Measurements from ENCODE around the gene ELK1.

Gene ELK1

DNA sequence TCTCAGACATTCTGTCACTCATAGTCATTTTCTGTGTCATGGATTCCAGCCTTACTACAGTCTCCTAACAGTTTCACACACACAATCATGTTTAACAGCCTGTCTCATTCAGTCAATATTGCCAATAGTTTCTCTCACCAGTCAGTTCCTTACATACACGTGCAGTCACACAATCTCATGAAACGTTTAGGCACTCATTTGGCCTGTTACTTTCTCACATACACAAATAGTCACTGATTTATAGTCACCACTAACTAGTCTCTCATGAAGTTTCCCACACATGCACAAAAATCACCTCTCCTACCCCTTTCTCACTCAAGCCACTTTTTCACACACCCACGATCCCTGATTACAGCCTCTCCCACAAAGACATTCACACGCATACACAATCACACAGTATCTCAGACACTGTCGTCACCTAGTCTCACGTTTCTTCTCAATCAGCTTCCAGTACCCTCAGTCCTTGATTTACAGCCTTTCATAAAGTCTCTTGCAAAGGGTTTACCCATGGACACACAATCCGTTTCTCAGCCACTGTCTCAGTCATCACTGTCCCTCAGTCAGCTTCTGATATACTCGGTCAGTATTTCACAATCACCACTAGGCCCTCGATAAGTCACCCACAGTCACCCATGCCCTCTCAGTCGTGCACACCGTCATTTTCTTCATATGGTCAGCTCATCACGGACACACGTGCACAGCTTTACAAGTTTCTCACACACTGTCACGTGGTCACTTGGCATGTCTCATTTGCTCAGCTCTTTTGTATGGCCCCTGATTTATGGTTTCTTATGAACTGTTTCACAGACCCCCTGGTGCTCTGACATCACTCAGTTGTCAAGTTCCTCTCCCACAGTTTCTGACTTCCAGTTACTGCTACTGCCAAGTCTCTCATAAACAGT is 16.4 kb downstream of the ELK1 start:
- Histone ChIP-seq H3K4me1 (ENCODE audit: control insufficient read depth, low read length) (peaks cover 14% of the 10 kb centered on the region), H3K27ac (ENCODE audit: low read depth, low read length) (no peak overlapping the region), H3K9me3 (ENCODE audit: control insufficient read depth, insufficient read depth, low read length) (no peaks in the 10 kb centered on the region), H4K20me1 (ENCODE audit: control insufficient read depth, insufficient read depth, low read depth, low read length) (no peaks in the 10 kb centered on the region), H3K27me3 (ENCODE audit: control insufficient read depth, low read length) (no peaks in the 10 kb centered on the region), H3K4me2 (ENCODE audit: low read length) (no peak overlapping the region), H3K79me2 (ENCODE audit: control insufficient read depth, low read length) (no peaks in the 10 kb centered on the region), H3K36me3 (ENCODE audit: control insufficient read depth, low read length) (peaks cover 7% of the 10 kb centered on the region), H3F3A (ENCODE audit: control insufficient read depth, insufficient read depth) (no peaks in the 10 kb centered on the region), H3K9me2 (replicated peaks; ENCODE audit: control insufficient read depth, low read length) (no peaks in the 10 kb centered on the region), H3K4me3 (ENCODE audit: low read length) (no peak overlapping the region)
- TF ChIP-seq, protein P1, sequence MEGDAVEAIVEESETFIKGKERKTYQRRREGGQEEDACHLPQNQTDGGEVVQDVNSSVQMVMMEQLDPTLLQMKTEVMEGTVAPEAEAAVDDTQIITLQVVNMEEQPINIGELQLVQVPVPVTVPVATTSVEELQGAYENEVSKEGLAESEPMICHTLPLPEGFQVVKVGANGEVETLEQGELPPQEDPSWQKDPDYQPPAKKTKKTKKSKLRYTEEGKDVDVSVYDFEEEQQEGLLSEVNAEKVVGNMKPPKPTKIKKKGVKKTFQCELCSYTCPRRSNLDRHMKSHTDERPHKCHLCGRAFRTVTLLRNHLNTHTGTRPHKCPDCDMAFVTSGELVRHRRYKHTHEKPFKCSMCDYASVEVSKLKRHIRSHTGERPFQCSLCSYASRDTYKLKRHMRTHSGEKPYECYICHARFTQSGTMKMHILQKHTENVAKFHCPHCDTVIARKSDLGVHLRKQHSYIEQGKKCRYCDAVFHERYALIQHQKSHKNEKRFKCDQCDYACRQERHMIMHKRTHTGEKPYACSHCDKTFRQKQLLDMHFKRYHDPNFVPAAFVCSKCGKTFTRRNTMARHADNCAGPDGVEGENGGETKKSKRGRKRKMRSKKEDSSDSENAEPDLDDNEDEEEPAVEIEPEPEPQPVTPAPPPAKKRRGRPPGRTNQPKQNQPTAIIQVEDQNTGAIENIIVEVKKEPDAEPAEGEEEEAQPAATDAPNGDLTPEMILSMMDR (IDR thresholded peaks at IDR 0.05; ENCODE audit: low read depth, low read length, poor library complexity, severe bottlenecking) = no peak
- no peak for TF ChIP-seq EZH2phosphoT487 (IDR thresholded peaks at IDR 0.05; ENCODE audit: borderline replicate concordance, low read length)

DNA sequence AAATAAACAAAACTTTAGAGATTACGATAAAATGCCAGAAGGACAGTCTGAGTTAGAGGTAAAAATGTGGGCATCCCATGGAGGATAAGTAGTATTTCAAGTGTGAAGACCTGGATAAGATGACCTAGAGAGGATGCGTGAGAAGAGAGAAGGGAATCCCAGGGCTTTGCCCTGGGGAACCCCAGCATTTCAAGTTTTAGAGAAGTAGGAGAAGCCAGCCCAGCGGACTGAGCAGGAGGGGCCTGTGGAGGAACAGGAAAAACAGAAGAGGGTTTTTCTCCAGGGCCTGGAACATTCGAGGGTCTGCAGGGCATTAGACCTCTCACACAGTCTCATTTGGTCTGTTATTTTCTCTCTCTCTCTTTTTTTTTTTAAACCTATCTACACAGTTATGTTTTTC is 17.7 kb downstream of the ELK1 start:
- no peak overlapping the region for H3K4me2 ChIP-seq (ENCODE audit: low read length)
- H3F3A ChIP-seq (ENCODE audit: control insufficient read depth, insufficient read depth) = no peaks in the 10 kb centered on the region
- no peaks in the 10 kb centered on the region; the same call in 1 of the 2 replicates for H3K36me3 ChIP-seq (ENCODE audit: control insufficient read depth, low read length)

DNA sequence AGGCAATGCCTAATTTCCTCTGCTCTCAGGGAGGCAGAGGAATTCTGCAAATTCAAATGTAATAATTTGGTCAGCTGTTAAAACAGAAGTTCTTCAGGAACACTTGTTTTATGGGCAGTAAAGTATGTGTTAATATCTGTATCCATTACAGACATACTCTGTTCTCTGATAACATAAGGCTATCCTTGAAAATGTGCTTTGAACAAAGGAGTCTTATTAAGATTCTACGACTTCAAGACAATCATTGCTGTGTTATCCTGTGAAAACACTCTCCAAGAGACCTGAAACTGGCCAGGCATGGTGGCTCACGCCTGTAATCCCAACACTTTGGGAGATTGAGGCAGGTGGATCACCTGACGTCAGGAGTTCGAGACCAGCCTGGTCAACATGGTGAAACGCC is 18.7 kb downstream of the ELK1 start:
- H3K9me2 ChIP-seq (replicated peaks; ENCODE audit: control insufficient read depth, low read length) = no peaks in the 10 kb centered on the region
- no peak overlapping the region for H3K4me2 ChIP-seq (ENCODE audit: low read length)
- H3K4me1 ChIP-seq (ENCODE audit: control insufficient read depth, low read length) = peaks cover 15% of the 10 kb centered on the region
- H3K27ac ChIP-seq (ENCODE audit: low read depth, low read length) = no peak overlapping the region
- no peaks in the 10 kb centered on the region; the same call in 1 of the 2 replicates for H3K36me3 ChIP-seq (ENCODE audit: control insufficient read depth, low read length)
- TF ChIP-seq EZH2phosphoT487 (IDR thresholded peaks at IDR 0.05; ENCODE audit: borderline replicate concordance, low read length) = no peak
- TF ChIP-seq, protein P1 (IDR thresholded peaks at IDR 0.05; ENCODE audit: low read depth, low read length, poor library complexity, severe bottlenecking) = no peak
- H3K27me3 ChIP-seq (ENCODE audit: control insufficient read depth, low read length) = no peaks in the 10 kb centered on the region
- H3K9me3 ChIP-seq (ENCODE audit: control insufficient read depth, insufficient read depth, low read length) = no peaks in the 10 kb centered on the region
- H3K79me2 ChIP-seq (ENCODE audit: control insufficient read depth, low read length) = no peaks in the 10 kb centered on the region
- H3K4me3 ChIP-seq (ENCODE audit: low read length) = no peak overlapping the region
- no peaks in the 10 kb centered on the region for H4K20me1 ChIP-seq (ENCODE audit: control insufficient read depth, insufficient read depth, low read depth, low read length)
- no peaks in the 10 kb centered on the region for H3F3A ChIP-seq (ENCODE audit: control insufficient read depth, insufficient read depth)

More for the DNA sequence above, 17.7 kb downstream of the ELK1 start:
- Histone ChIP-seq H3K4me3 (ENCODE audit: low read length) (no peak overlapping the region), H3K79me2 (ENCODE audit: control insufficient read depth, low read length) (no peaks in the 10 kb centered on the region), H3K9me3 (ENCODE audit: control insufficient read depth, insufficient read depth, low read length) (no peaks in the 10 kb centered on the region), H4K20me1 (ENCODE audit: control insufficient read depth, insufficient read depth, low read depth, low read length) (no peaks in the 10 kb centered on the region), H3K27me3 (ENCODE audit: control insufficient read depth, low read length) (no peaks in the 10 kb centered on the region), H3K27ac (ENCODE audit: low read depth, low read length) (no peak overlapping the region), H3K4me1 (ENCODE audit: control insufficient read depth, low read length) (peaks cover 15% of the 10 kb centered on the region), H3K9me2 (replicated peaks; ENCODE audit: control insufficient read depth, low read length) (no peaks in the 10 kb centered on the region)
- no peak for TF ChIP-seq EZH2phosphoT487 (IDR thresholded peaks at IDR 0.05; ENCODE audit: borderline replicate concordance, low read length)
- TF ChIP-seq, protein P1 (IDR thresholded peaks at IDR 0.05; ENCODE audit: low read depth, low read length, poor library complexity, severe bottlenecking) = no peak
